Measurements from ENCODE around the gene PPP1R2. TPM values are rescaled to one million over a fixed set of nuclear protein-coding genes. Genes with fewer than 3 reads are reported as not detected.

Gene PPP1R2
- 33.9 and 131 TPM in 2 replicates for total RNA-seq (ENCODE audit: low replicate concordance)

DNA sequence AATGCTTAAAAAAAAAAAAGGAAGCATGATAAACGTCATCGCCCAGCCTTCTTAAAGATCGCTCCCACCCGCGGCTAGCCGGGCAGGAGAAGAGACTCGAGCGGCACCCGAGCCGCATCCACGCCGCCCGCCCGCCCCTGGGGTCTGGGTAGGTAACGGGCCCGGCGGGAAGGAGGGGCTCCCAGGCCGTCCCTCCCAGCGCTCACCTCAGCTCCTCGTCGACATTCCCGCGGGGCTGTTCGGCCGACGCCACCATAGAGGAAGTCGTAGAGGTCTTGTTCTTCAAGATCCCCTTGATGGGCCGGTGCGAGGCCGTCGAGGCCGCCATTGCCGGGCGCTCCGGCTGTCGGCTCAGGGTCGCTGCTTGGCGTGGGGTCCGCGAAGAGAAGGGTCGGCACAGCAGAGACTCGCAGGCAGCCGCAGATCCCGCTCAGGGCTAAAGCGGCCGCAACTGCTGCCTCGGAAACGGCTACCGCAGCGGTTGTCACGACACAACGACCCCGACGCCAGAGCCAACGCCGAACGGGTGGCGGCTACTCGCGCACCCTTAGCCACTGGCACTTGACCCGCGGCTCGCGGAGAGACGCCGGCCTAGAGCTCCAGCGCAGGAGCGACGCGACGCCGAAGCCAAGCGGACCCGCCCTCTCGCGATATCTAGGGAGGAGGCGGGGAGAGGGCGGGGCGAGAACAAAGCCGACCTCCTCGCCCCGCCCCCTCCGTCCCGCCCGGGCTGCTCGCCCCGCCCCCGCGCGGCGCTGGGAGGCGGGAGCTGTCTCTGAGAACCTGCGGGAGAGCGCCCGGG, at the start of gene PPP1R2:
Gene PPP1R2, minus strand, starts transcription at position 628 of the 802 bp plus-strand sequence. Its CDS starts 300 bp downstream, at position 328.

GRCh38 chr3:195583831-195584542, 40.9 kb upstream of the PPP1R2 start, which contains the start of gene APOD:
TSS of gene APOD (minus strand) at chr3:195583940. CDS start at chr3:195579461, 4,479 bp downstream.

Other genes with a start within 250 kb of the PPP1R2 start
- 38.4 and 87.8 TPM in 2 replicates for gene ACAP2, start 100.3 kb downstream of the PPP1R2 start, total RNA-seq (ENCODE audit: low replicate concordance)
- 0.08 and 11.8 TPM in 2 replicates for gene APOD, start 40.6 kb upstream of the PPP1R2 start, total RNA-seq (ENCODE audit: low replicate concordance)
- 0.30 TPM in 1 of 2 replicates, not detected in the other for gene MUC20, start 177.7 kb upstream of the PPP1R2 start, total RNA-seq (ENCODE audit: low replicate concordance)

Measured in smooth muscle cell of the coronary artery (primary cell).